GM21529 (cell line): ENCODE results near the gene FAT1.

ENCODE experiments used
- ATAC-seq: cut with Tn5 transposase; IDR thresholded peaks from one replicate; pipeline ENCODE4 v1.9.1; 2021; ENCODE audit not compliant: unreplicated experiment

The FAT1 gene

DNA sequence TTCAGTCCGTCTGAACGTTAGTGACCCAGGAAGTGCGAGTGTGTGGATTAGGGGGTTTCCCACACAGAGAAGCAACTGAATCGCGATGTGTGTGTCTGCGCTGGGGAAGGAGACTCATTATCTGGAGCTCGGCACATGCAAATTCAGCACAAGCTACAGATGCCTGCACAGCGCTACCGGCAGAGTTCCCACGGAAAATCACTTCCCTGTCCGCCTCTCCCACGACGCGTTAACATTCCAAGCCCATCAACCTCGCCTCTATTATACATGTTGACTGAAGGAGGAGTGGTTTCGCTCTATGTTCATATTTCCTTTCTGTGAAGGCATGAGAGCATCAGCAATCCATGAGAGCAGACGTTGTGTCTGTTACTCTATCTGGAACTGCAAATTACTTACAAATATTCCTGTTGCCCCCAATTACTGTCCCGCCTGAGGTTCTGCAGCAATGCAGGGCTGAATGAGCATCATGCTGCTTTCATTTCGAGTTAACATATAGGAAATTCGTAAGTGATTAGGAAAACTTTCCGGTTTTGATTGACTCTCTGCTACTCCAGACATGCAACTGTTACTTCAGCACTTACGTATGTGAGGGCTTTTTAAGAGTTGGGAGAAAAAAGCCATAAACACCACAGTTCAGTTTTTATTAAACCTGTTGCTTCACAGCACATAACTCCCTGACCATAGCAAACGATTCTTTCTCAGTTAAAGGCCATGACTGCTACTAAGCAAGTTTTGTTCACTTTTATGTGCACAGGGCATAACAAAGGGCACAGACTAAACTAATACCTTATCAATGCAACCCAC lies 153.3 kb downstream of the FAT1 start:
- no peak for ATAC-seq

DNA sequence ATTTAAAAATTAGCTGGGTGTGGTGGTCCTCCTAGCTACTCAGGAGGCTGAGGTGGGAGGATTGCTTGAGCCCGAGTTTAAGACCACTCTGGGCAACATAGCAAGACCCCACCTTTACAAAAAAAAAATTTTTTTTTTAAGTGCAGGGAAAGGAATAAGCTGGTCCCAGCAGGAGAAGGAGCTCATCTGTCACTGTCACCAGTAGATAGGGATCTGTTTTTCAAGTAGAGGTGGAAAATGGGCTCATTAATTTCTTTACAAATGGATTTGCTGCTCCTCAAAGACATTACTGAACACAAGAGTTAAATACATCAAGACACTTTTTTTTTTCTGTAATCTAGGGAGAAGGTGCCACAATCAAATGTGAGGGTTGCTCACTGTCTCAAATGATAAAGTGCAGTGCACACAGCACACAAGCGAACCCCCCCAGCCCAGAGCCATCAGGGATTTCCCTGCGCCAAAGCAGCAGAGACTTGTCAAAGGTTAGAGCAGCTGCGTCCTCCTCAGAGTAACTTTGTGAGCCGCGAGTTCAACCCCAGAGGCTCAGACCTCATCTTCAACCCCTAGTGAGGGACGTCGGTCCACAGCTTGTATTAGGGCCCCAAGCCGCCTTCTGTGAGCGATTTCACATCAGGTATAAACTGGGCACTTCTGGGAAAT lies 154.0 kb downstream of the FAT1 start:
- no peak for ATAC-seq

DNA sequence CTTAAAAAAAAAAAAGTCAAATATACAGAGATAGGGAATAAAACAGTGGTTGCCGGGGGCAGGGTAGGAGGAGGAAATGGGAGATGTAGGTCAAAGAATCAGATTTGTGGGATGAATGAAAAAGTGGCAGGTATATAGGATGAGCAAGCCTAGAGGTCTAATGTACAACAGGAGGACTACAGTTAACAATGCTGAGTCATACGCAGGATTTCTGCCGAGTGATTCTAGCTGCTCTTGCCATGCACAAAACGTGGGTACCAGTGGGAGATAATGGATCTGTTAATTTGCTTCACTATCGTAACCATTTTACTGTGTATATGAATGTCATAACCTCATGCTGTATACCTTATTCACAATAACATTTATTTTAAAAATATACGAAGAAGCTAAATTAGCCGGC lies 157.6 kb downstream of the FAT1 start:
- no peak for ATAC-seq

DNA sequence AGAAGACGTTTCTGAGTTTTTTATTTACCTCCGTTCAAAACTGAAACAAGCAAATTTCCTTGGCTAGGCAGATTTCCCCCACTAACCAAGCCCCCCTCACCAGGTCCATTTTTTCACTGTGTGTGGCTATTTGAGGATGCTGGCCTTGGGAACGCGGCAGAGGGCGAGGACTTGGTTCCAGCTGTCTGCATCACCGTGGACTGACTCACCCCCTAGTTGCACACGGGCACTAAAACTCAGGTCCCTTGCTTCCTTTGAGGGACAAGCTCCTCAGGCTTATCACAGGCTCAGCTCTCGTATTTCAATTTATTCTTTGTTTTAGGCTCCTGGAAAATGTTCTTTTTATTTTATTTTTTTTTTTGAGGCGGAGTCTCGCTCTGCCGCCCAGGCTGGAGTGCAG lies 159.9 kb downstream of the FAT1 start:
- no peak for ATAC-seq

DNA sequence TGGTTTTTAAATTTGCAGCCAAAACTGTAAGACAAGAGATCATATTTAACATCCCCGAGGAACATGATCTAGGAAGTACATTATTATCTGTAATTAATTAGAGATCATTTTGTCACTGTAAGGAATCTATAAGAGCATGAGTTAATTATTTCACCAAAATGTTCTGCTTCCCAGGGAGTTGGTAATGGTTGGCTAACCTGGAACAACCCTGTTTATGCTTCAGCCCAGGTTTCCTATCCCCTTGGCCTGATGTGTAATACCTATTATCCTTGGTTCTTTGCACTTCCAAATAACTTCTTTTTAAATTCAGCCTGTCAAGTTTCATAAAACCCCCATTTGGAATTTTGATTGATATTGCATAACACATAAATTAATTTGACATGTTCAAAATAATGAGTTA lies 161.9 kb downstream of the FAT1 start:
- ATAC-seq = no peak

DNA sequence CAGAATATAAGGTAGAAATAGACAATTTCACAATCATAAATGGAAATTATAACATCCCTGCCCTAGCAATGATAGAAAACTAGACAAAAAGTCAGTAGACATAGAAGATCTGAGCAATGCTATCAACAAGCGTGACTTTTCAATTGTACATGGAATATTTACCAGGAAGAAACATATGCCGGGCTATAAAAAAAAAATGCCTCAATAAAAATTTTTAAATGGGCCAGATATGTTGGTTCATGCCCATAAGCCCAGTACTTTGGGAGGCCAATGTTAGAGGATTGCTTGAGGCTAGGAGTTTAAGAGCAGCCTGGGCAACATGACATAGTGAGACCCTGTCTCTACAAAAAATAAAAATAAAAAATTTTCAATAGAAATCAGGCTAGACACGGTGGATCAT lies 163.0 kb downstream of the FAT1 start:
- ATAC-seq = no peak

DNA sequence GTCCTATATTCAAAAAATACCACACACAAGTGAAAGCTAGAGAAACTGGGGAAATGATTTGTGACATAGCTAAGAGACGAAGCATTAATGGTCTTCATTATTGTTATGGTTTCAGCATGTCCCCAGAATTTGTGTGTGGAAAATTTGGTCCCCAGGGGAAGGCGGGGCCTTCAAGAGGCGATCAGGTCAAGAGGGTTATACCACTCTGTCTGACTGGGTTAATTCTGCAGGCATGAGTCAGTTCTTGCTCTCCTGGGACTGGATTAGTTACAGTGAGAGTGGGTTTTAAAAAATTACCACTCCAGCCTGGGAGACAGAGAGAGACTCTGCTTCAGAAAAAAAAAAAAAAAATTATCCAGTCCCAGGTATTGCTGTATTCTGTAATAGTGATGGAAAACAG lies 166.2 kb downstream of the FAT1 start:
- no peak for ATAC-seq

DNA sequence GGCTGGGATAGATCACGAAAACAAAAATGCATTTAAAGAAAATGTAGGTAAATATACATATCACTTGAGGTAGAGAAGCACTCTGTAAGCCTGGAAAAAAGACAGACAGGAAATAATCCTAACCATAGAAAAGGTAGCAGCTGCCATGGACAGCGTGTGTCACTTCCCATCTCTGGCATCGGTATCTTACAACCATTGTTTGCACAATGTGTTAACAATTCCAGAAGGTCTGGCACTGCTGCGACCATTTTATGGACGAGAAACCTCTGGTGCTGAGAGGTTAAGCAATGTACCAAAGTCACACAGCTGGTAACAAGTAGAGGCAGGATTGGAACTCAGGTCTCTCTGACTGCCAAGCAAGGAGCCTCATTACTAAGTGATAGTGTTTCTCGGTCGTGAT lies 166.6 kb downstream of the FAT1 start:
- ATAC-seq = no peak

DNA sequence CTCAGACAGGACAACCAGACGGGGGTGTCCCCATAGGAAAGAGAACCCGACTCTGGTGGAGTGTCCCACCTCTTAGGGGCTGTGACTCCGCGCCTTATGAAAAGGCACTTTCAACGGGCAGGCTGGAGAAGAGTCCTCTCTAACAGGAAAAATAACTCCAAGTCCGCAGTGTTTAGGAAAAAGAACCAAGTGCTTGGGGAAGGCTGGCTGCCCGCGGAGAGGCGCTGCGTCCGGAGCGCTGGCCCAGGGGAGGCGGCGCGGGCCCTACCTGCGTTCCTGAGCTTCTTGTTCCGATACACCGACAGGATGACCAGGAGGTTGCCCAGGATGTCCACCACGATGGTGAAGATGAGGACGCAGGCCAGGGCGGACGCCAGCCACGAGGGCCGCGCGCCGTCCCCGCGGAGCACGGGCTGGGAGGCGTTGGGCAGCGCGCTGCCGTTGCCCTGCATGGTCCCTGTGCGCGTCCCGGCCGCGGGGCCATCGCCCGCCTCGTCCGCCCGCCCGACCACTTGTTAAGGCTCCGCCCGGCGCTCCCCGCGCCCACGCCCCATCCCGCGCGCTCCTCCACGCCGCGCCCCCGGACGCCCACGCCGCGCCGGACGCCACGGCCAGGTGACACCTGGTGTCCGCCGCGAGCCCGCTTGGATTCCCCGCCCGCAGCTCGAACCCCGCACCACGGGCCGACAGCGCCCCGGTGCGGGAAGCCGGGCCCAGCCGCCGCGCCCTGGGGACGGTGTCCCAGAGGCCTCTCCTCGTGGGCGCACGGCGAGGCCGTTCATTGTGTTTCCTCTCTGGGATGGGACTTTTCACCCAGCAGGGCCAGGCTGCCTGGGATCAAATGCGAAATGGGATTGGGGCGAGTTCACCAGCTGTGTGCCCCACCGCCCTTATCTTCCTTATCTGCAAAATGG lies 168.5 kb downstream of the FAT1 start, which contains the start of gene MTNR1A:
MTNR1A (minus strand) TSS at position 654 of the 914 bp plus-strand sequence; CDS start at position 452, 202 bp downstream.
- ATAC-seq = no peak

DNA sequence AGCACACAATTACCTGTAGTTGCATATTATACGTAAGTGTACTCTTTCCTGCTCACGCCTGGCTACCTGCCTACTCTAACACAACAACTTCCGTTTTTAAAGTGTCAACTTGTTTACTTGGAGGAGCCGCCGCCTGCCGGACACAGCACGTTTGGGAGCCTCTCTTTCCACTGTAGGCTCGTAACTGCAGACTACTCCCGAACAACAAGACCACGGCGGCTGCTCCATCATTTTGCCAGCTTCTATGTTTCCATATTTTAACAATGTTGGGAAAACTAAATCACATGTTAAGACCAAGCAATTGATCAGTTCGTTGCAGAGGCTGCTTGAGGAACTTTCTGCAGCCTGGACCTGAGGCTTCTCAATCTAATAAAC lies 169.1 kb downstream of the FAT1 start:
- ATAC-seq = no peak

DNA sequence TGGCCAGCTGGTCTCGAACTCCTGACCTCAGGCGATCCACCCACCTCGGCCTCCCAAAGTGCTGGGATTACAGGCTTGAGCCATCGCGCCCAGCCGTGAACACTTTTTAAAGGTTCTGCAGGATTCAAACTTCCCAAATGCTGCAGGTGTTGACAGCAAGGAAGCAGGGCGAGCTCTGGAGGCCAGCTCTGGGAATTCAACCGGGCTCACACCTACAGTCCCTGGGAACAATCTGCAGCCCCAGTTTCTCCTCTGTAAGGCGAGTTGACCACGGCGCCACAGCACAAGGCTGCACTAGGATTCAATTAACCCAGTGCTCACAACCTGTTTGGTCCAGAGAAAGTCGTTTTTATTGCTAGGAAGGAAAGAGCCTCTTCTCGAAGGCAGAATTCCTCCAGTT lies 169.9 kb downstream of the FAT1 start:
- ATAC-seq = no peak

DNA sequence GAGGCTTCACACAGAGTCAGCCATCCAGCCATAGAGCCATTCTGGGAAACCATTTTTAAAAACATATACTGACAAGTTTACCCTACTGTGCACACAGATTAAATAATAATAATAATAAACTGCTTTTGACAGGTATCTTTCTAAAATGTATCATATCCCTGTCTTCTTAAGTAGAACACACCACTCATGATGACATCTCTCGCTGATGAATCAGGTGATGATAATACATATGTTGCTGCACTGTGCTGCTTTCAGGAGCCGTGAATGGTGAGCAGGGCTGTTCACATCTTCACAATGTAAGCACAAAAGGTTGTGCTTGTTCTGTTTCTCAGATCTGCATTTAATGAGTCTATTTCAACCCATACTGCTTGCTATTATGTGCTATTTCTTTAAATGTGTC lies 171.8 kb downstream of the FAT1 start:
- no peak for ATAC-seq

DNA sequence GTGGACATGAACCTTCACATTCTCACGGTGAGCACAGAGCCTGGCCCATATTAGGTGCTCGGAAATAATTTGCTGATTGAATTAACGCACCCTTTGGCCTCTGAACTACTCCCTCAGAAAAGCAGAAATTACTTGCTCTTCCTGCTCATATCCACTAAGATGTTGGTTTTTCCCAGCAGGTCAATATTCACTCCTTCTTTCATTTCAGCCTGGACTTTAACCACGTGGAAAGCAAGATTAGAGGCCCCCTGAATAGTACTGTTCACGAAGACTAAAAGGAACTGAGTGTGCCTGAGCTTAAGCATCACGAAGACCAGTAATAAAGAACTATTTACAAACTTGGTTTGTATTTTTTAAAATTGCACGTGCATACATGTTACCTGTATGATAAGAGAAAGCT lies 178.2 kb downstream of the FAT1 start:
- no peak for ATAC-seq

DNA sequence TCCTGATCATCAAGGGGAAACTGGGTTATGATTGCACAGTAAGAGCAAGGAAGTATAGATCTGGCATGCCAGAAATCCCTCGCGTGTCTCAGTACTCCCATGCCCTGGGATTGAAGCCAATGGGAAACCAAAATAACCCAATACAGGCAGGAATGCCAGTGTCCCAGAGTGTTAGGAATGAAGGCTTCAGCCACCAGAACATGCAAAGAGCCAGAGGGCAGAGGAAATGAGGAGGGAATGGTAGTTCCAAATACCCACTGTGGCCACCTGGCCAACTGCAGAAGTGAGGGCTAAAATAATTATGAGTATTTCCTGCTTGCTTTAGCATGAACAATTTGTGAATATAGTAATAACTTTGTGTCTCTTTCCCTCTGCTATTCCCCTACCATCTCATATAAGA lies 180.4 kb downstream of the FAT1 start:
- no peak for ATAC-seq

DNA sequence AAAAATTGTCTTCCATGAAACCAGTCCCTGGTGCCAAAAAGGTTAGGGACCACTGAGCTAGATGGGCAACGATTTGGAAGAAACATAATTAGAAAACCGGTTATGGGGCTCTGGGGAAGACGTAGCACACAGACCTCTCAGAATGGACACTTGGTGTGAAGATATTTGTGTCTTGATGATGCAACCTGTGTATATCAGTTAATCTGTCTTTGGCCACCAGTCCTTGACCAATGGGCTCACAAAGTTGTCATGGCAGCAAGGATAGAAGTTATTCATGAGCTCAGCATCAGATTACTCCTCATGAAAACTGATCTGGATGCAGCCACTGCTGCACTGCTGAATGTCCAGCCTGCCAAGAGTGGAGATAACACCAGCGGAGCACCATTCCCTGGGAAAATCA lies 181.9 kb downstream of the FAT1 start:
- ATAC-seq = no peak

DNA sequence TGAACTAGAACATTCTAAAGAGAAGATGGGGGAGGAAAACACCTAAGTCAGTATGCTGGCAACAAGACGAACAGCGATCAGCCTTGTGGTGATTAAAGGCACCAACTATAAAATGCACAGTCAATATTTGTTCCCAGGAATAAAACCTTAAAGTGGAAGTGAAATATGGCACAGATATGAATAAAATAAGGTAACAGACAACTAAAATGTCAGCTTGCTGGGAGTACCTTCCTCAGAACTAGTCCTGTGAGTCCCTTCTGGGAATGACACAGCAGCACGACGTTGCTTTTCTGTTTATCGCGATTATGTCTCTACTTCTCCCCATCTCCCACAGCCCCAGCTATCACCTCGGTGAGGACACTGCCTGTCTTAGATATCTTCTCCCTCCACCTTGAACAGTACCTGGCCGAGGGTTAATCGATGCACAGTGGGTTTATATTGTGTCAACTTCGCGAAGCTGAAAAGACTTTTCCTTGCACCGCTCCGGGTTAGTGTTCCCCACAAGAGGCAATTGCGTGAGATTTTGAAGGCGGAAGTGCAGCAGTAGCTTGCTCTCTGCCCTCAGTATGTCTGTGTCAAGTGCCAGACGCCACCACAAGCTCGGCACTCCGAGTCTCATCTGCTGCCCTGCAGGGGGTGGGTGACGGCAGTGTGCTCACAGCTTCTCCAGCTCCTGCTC lies 185.7 kb downstream of the FAT1 start:
- ATAC-seq = no peak
